Osteocyte (in vitro differentiated cells): ENCODE measurements around the gene HEPACAM2. TPM values are rescaled to one million over a fixed set of nuclear protein-coding genes. Genes with fewer than 3 reads are reported as not detected.

Source experiments
- DNase-seq: peaks from one replicate; pipeline ENCODE4 v3.0.0; 2021; ENCODE audit warnings: mixed read lengths; ENCODE audit not compliant: unreplicated experiment; ENCODE audit errors: extremely low spot score
- H3K27ac Mint-ChIP-seq: one replicate; pipeline ENCODE4 v1.8.0; 2021; ENCODE audit warnings: mild to moderate bottlenecking, mixed read lengths; ENCODE audit not compliant: unreplicated experiment
- H3K27me3 Mint-ChIP-seq: one replicate; pipeline ENCODE4 v1.8.0; 2021; ENCODE audit warnings: mixed read lengths; ENCODE audit not compliant: unreplicated experiment
- H3K36me3 Mint-ChIP-seq: one replicate; pipeline ENCODE4 v1.8.0; 2021; ENCODE audit warnings: mixed read lengths; ENCODE audit not compliant: unreplicated experiment
- H3K4me1 Mint-ChIP-seq: one replicate; pipeline ENCODE4 v1.8.0; 2021; ENCODE audit warnings: mixed read lengths; ENCODE audit not compliant: unreplicated experiment
- H3K4me3 Mint-ChIP-seq: one replicate; pipeline ENCODE4 v1.8.0; 2021; ENCODE audit warnings: mild to moderate bottlenecking, moderate library complexity, mixed read lengths; ENCODE audit not compliant: unreplicated experiment
- H3K9me3 Mint-ChIP-seq: one replicate; pipeline ENCODE4 v1.8.0; 2021; ENCODE audit warnings: mixed read lengths; ENCODE audit not compliant: unreplicated experiment
- CTCF ChIP-seq: fragments of 200-600 bp; sonication (generic); IDR thresholded peaks from 2 replicates; pipeline ENCODE4 v1.5.0; 2021; ENCODE audit warnings: antibody characterized with exemption, mild to moderate bottlenecking, moderate library complexity
- total RNA-seq: library from RNA; stranded (reverse); gene quantifications from 2 replicates; pipeline ENCODE4 v1.2.1, GENCODE V29; 2021

HEPACAM2 gene
- total RNA-seq, 1 donor from 2014 or later, result not detected

- no peak overlapping the region for H3K27ac Mint-ChIP-seq
- TF ChIP-seq CTCF, result no peak
- no peak overlapping the region for H3K4me3 Mint-ChIP-seq
- peaks cover 21% of the 10 kb centered on the region for H3K36me3 Mint-ChIP-seq
- H3K9me3 Mint-ChIP-seq, result no peaks in the 10 kb centered on the region
- H3K27me3 Mint-ChIP-seq, result no peaks in the 10 kb centered on the region
- DNase-seq, result no peak
- peaks cover 36% of the 10 kb centered on the region for H3K4me1 Mint-ChIP-seq
Observed at GRCh38 chr7:93145354-93145753, 80.9 kb downstream of the HEPACAM2 start.

GRCh38 chr7:93142127-93142526, 84.1 kb downstream of the HEPACAM2 start:
- H3K4me1 Mint-ChIP-seq, result peaks cover 13% of the 10 kb centered on the region
- H3K27me3 Mint-ChIP-seq, result no peaks in the 10 kb centered on the region
- no peak overlapping the region for H3K4me3 Mint-ChIP-seq
- H3K36me3 Mint-ChIP-seq, result peaks cover 29% of the 10 kb centered on the region
- no peak for TF ChIP-seq CTCF
- peaks cover 5% of the 10 kb centered on the region for H3K9me3 Mint-ChIP-seq
- no peak overlapping the region for H3K27ac Mint-ChIP-seq
- DNase-seq, result no peak

GRCh38 chr7:93140582-93141191, 85.6 kb downstream of the HEPACAM2 start:
- Mint-ChIP-seq H3K9me3 (peaks cover 5% of the 10 kb centered on the region), H3K27me3 (no peaks in the 10 kb centered on the region), H3K4me3 (no peak overlapping the region), H3K27ac (no peak overlapping the region), H3K36me3 (peaks cover 31% of the 10 kb centered on the region), H3K4me1 (no peaks in the 10 kb centered on the region)
- no peak for DNase-seq
- no peak for TF ChIP-seq CTCF

GRCh38 chr7:93138576-93138975, 87.7 kb downstream of the HEPACAM2 start:
- Mint-ChIP-seq H3K4me1 (no peaks in the 10 kb centered on the region), H3K27ac (no peak overlapping the region), H3K36me3 (peaks cover 41% of the 10 kb centered on the region), H3K4me3 (no peak overlapping the region), H3K27me3 (peaks cover 4% of the 10 kb centered on the region), H3K9me3 (peaks cover 18% of the 10 kb centered on the region)
- no peak for TF ChIP-seq CTCF
- DNase-seq, result no peak

Other genes starting within 250 kb of the HEPACAM2 start
- gene SAMD9, start 108.5 kb downstream of the HEPACAM2 start, total RNA-seq, result 15.0 and 15.6 TPM in 2 replicates
- gene SAMD9L, start 78.1 kb downstream of the HEPACAM2 start, total RNA-seq, result 16.8 and 17.6 TPM in 2 replicates
- gene VPS50, start 5.9 kb upstream of the HEPACAM2 start, total RNA-seq, result 23.7 and 25.6 TPM in 2 replicates